GM21381 (cell line): ENCODE data around the gene AGBL1.
"Not testable (repeated sequence)": the region's sequence is repeated elsewhere in the genome, so short reads cannot be mapped to it uniquely, and the experiment has no call there.

Source experiments
- ATAC-seq: cut with Tn5 transposase; IDR thresholded peaks from one replicate; pipeline ENCODE4 v1.9.1; 2021; ENCODE audit warnings: mild to moderate bottlenecking, moderate library complexity; ENCODE audit not compliant: unreplicated experiment

Gene AGBL1

GRCh38 chr15:86082619-86083380 is 3.1 kb downstream of the AGBL1 start:
- ATAC-seq, result no peak

- no peak for ATAC-seq
Observed at GRCh38 chr15:86087808-86088207, 8.1 kb downstream of the AGBL1 start.

- ATAC-seq, result no peak
Observed at GRCh38 chr15:86089422-86089821, 9.8 kb downstream of the AGBL1 start.

- ATAC-seq, result no peak
Observed at GRCh38 chr15:86101818-86102217, 22.1 kb downstream of the AGBL1 start.

- ATAC-seq, result no peak
Observed at GRCh38 chr15:86103825-86104224, 24.2 kb downstream of the AGBL1 start.

- ATAC-seq, result no peak
Observed at GRCh38 chr15:86106306-86106705, 26.6 kb downstream of the AGBL1 start.

- no peak for ATAC-seq
Observed at GRCh38 chr15:86115145-86115801, 35.6 kb downstream of the AGBL1 start.

- ATAC-seq, result no peak
Observed at GRCh38 chr15:86121568-86122225, 42.0 kb downstream of the AGBL1 start.

GRCh38 chr15:86122691-86123391 is 43.2 kb downstream of the AGBL1 start:
- ATAC-seq, result not testable (repeated sequence)

GRCh38 chr15:86125775-86126174 is 46.1 kb downstream of the AGBL1 start:
- ATAC-seq, result no peak

GRCh38 chr15:86127547-86127946 is 47.9 kb downstream of the AGBL1 start:
- no peak for ATAC-seq

GRCh38 chr15:86135041-86135440 is 55.4 kb downstream of the AGBL1 start:
- ATAC-seq, result no peak

GRCh38 chr15:86136861-86137260 is 57.2 kb downstream of the AGBL1 start:
- ATAC-seq, result no peak

GRCh38 chr15:86138798-86139197 is 59.1 kb downstream of the AGBL1 start:
- ATAC-seq, result no peak

- no peak for ATAC-seq
Observed at GRCh38 chr15:86139828-86140227, 60.2 kb downstream of the AGBL1 start.

- no peak for ATAC-seq
Observed at GRCh38 chr15:86154705-86155104, 75.0 kb downstream of the AGBL1 start.

GRCh38 chr15:86155551-86155950 is 75.9 kb downstream of the AGBL1 start:
- ATAC-seq, result no peak

GRCh38 chr15:86157606-86158293 is 78.1 kb downstream of the AGBL1 start:
- no peak for ATAC-seq

- ATAC-seq, result no peak
Observed at GRCh38 chr15:86159468-86159867, 79.8 kb downstream of the AGBL1 start.

GRCh38 chr15:86161250-86161649 is 81.6 kb downstream of the AGBL1 start:
- no peak for ATAC-seq

GRCh38 chr15:86162172-86162591 is 82.5 kb downstream of the AGBL1 start:
- no peak for ATAC-seq
